A549 (cell line): ENCODE data around the gene SNORC.

ENCODE experiments used
- EP300 ChIP-seq, 2 experiments: fragments of >200 bp; sonication (Bioruptor Twin); formaldehyde crosslinking; IDR thresholded peaks; 2 replicates in 1 of 2; 3 replicates in 1 of 2; pipeline ENCODE4 v1.6.1; 2016 to 2017
- RFX5 ChIP-seq: fragments of 450-650 bp; IDR thresholded peaks from 2 replicates; pipeline ENCODE4 v1.7.1; 2014; ENCODE audit warnings: antibody characterized with exemption, mild to moderate bottlenecking, moderate library complexity
- TF ChIP-seq, protein P1 (sequence below): fragments of >200 bp; sonication (Bioruptor Twin); formaldehyde crosslinking; IDR thresholded peaks from 3 replicates; pipeline ENCODE4 v1.5.1; 2016
- TF ChIP-seq, protein P2 (sequence below): IDR thresholded peaks from 2 replicates; pipeline ENCODE4 v1.6.1; 2012

DNA sequence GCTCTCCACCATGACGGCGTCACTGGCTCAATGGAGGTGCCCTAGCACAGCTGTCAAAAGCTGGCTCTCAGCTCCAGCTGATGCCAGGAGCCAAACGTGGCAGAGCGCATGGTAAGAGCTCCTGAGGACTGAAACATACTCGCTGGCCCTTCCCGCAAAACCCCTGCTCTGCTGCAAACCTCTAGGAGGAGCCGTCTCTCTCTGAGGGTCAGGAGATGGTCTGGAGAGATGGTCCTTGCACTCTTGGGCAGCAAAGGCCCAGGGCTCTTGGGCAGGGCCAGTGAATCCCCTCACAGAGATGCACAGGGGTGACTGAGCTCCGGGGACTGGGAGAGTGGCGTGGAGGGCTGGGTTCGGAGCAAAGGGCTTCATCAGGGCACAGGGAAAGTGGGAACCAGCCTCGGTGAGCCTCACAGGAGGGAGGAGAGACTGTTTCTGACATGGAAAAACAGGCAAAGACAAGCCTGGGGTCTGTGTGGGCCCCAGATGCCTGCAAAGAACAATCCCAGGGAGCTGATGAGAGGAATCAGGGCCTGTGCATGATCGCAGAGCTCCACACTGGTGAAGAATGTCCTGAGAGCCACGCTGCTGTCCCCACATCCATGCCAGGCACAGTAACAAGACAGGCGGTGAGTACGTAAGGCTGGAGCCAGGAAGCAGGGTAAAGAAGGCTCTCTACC lies 17.2 kb downstream of the SNORC start:
- TF ChIP-seq, protein P1, sequence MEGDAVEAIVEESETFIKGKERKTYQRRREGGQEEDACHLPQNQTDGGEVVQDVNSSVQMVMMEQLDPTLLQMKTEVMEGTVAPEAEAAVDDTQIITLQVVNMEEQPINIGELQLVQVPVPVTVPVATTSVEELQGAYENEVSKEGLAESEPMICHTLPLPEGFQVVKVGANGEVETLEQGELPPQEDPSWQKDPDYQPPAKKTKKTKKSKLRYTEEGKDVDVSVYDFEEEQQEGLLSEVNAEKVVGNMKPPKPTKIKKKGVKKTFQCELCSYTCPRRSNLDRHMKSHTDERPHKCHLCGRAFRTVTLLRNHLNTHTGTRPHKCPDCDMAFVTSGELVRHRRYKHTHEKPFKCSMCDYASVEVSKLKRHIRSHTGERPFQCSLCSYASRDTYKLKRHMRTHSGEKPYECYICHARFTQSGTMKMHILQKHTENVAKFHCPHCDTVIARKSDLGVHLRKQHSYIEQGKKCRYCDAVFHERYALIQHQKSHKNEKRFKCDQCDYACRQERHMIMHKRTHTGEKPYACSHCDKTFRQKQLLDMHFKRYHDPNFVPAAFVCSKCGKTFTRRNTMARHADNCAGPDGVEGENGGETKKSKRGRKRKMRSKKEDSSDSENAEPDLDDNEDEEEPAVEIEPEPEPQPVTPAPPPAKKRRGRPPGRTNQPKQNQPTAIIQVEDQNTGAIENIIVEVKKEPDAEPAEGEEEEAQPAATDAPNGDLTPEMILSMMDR = peak; percentile 25; the same call in 1 of the 3 replicates
- no peak for TF ChIP-seq EP300 (IDR thresholded peaks at IDR 0.05)
- TF ChIP-seq RFX5 = no peak
- TF ChIP-seq, protein P2, sequence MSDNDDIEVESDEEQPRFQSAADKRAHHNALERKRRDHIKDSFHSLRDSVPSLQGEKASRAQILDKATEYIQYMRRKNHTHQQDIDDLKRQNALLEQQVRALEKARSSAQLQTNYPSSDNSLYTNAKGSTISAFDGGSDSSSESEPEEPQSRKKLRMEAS = no peak
